HG02763 (cell line): ENCODE measurements around the gene NTMT1.

Source experiments
- ATAC-seq: cut with Tn5 transposase; IDR thresholded peaks from one replicate; pipeline ENCODE4 v1.9.1; 2021; ENCODE audit warnings: mild to moderate bottlenecking, moderate library complexity; ENCODE audit not compliant: unreplicated experiment

The NTMT1 gene

GRCh38 chr9:129613520-129614175, 12.3 kb upstream of the NTMT1 start:
- no peak for ATAC-seq

GRCh38 chr9:129614932-129615331, 11.0 kb upstream of the NTMT1 start:
- ATAC-seq: no peak

GRCh38 chr9:129615407-129616285, 10.3 kb upstream of the NTMT1 start:
- no peak for ATAC-seq

GRCh38 chr9:129617167-129617566, 8.8 kb upstream of the NTMT1 start:
- ATAC-seq: no peak

- ATAC-seq: no peak
These were observed 5.9 kb upstream of the NTMT1 start for GRCh38 chr9:129619787-129620668.

GRCh38 chr9:129620669-129621295, 5.2 kb upstream of the NTMT1 start, which contains the start of gene C9orf50:
C9orf50 (minus strand) TSS chr9:129621101; CDS start chr9:129620574, 527 bp downstream.
- ATAC-seq: no peak

- no peak for ATAC-seq
These were observed 2.6 kb upstream of the NTMT1 start for GRCh38 chr9:129623331-129623730.

- no peak for ATAC-seq
These were observed 1.7 kb upstream of the NTMT1 start for GRCh38 chr9:129624168-129624759.

GRCh38 chr9:129624947-129625346, 1.0 kb upstream of the NTMT1 start:
- no peak for ATAC-seq

GRCh38 chr9:129626625-129627284, 792 bp downstream of the NTMT1 start:
- no peak for ATAC-seq

- ATAC-seq: no peak
These were observed 1.8 kb downstream of the NTMT1 start for GRCh38 chr9:129627556-129628440.

- no peak for ATAC-seq
These were observed 2.7 kb downstream of the NTMT1 start for GRCh38 chr9:129628709-129629108.

- no peak for ATAC-seq
These were observed 3.4 kb downstream of the NTMT1 start for GRCh38 chr9:129629251-129629820.

- no peak for ATAC-seq
These were observed 5.2 kb downstream of the NTMT1 start for GRCh38 chr9:129630967-129631673.

- no peak for ATAC-seq
These were observed 5.7 kb downstream of the NTMT1 start for GRCh38 chr9:129631674-129632129.

GRCh38 chr9:129632460-129632859, 6.5 kb downstream of the NTMT1 start:
- ATAC-seq: no peak

GRCh38 chr9:129633207-129633606, 7.2 kb downstream of the NTMT1 start:
- ATAC-seq: no peak

- no peak for ATAC-seq
These were observed 7.9 kb downstream of the NTMT1 start for GRCh38 chr9:129633848-129634247.
